ENCODE measurements around the gene PLD5. TPM values are rescaled to one million over a fixed set of nuclear protein-coding genes. Genes with fewer than 3 reads are reported as not detected.

Gene PLD5
- total RNA-seq, 1 donor = not detected

- H3K4me3 ChIP-seq (ENCODE audit: insufficient read depth, low read length) = no peak overlapping the region
- no peaks in the 10 kb centered on the region for H3K36me3 ChIP-seq (ENCODE audit: insufficient read depth, low read length)
- H2AFZ ChIP-seq (ENCODE audit: low read length) = no peak overlapping the region
- no peaks in the 10 kb centered on the region for H3K9me3 ChIP-seq (ENCODE audit: low read depth, low read length)
- no peaks in the 10 kb centered on the region for H3K27me3 ChIP-seq (ENCODE audit: insufficient read depth, low read length)
- H4K20me1 ChIP-seq (ENCODE audit: insufficient read depth, low read length) = no peaks in the 10 kb centered on the region
- no peaks in the 10 kb centered on the region for H3K79me2 ChIP-seq (ENCODE audit: insufficient read depth, low read length)
- no peaks in the 10 kb centered on the region for H3K4me1 ChIP-seq (ENCODE audit: insufficient read depth, low read length)
- H3K4me2 ChIP-seq (ENCODE audit: insufficient read depth, low read length) = no peak overlapping the region
- H3K27ac ChIP-seq (ENCODE audit: low read depth, low read length) = no peak overlapping the region
- TF ChIP-seq CTCF (IDR thresholded peaks at IDR 0.05; ENCODE audit: extremely low read depth, low read depth, low read length) = no peak
- DNase-seq (ENCODE audit: insufficient read length, low spot score, missing footprints) = no peak
Observed at GRCh38 chr1:242034392-242034791, 490.1 kb downstream of the PLD5 start.

- Histone ChIP-seq H3K79me2 (ENCODE audit: insufficient read depth, low read length) (no peaks in the 10 kb centered on the region), H3K4me2 (ENCODE audit: insufficient read depth, low read length) (no peak overlapping the region), H3K27me3 (ENCODE audit: insufficient read depth, low read length) (no peaks in the 10 kb centered on the region), H3K4me1 (ENCODE audit: insufficient read depth, low read length) (no peaks in the 10 kb centered on the region), H2AFZ (ENCODE audit: low read length) (no peak overlapping the region), H4K20me1 (ENCODE audit: insufficient read depth, low read length) (no peaks in the 10 kb centered on the region), H3K4me3 (ENCODE audit: insufficient read depth, low read length) (no peak overlapping the region), H3K27ac (ENCODE audit: low read depth, low read length) (no peak overlapping the region), H3K36me3 (ENCODE audit: insufficient read depth, low read length) (no peaks in the 10 kb centered on the region), H3K9me3 (ENCODE audit: low read depth, low read length) (no peaks in the 10 kb centered on the region)
- DNase-seq (ENCODE audit: insufficient read length, low spot score, missing footprints) = no peak
- no peak for TF ChIP-seq CTCF (IDR thresholded peaks at IDR 0.05; ENCODE audit: extremely low read depth, low read depth, low read length)
Observed at GRCh38 chr1:242033447-242033846, 491.1 kb downstream of the PLD5 start.

Small RNAs within 50 kb of the gene (small RNA-seq; reads per million reads assigned to genes)
- not detected for gene AL360271.2
- not detected for gene RN7SKP12

Data from osteoblast (primary cell).